ENCODE data around the gene TSPO2. TPM values are rescaled to one million over a fixed set of nuclear protein-coding genes. Genes with fewer than 3 reads are reported as not detected.

Gene TSPO2
- total and polyA plus RNA-seq, 2 of the 8 experiments (the other 6 are each of a cell fraction or from before 2014, with no cell fraction given): not detected

DNA sequence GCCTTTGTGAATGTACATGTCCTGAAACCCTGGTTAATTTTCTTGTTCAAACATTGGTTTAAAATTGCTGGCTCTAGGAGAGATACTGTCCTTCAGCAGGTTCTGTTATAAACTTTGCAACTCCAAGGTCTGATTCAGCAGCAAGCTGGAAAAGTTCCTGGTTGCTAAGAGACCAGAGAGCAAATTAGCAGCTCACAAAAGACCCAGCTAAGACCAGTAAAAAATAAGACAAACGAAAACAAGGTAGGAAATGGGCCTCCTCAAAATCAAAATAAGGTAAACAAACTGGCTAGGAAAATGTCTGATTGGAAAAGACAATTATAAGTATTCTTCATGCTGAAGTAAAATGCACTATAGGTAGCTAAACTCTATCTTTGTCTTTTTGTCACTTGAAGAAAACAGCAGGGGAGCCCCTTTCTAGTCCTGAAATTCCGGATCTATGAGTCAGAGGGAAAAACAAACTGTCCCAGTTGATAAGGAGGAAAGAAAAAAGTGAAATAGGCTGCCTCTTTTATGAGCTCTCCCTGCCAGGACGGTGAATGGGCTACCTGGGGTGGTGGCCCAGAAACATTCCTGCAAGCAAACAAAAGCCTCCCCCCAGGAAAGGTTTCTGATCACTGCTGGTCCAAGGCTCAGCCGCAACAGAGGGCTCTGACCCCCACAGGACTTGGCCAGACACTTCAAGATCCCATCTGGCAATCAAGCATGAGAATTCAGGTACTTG, 44.9 kb upstream of the TSPO2 start (continued):
- no peak for TF ChIP-seq TAF7 (optimal IDR thresholded peaks at IDR 0.05; ENCODE audit: borderline replicate concordance, low read depth, low read length)
- no peak for TF ChIP-seq RNF2 (IDR thresholded peaks at IDR 0.05; ENCODE audit: borderline replicate concordance, low read depth, low read length, missing control alignments, poor library complexity, severe bottlenecking)
- TF ChIP-seq CTBP2 (IDR thresholded peaks at IDR 0.05; ENCODE audit: borderline replicate concordance, insufficient read depth, insufficient read length, low read length): peak; percentile 95
- TF ChIP-seq JUN (IDR thresholded peaks at IDR 0.05; ENCODE audit: low read depth, low read length): peak; percentile 94
- TF ChIP-seq, protein P1, sequence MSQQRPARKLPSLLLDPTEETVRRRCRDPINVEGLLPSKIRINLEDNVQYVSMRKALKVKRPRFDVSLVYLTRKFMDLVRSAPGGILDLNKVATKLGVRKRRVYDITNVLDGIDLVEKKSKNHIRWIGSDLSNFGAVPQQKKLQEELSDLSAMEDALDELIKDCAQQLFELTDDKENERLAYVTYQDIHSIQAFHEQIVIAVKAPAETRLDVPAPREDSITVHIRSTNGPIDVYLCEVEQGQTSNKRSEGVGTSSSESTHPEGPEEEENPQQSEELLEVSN (IDR thresholded peaks at IDR 0.05): no peak
- TF ChIP-seq CREB1 (IDR thresholded peaks at IDR 0.05): no peak
- peak; percentile 56; the same call in 1 of the 2 replicates for TF ChIP-seq SP1 (IDR thresholded peaks at IDR 0.05; ENCODE audit: low read depth, low read length)
- TF ChIP-seq SP4 (IDR thresholded peaks at IDR 0.05; ENCODE audit: low read length): 0 out of 2 replicates have a peak, but pooled peaks have one; percentile 53
- no peak for TF ChIP-seq NRF1 (IDR thresholded peaks at IDR 0.05; ENCODE audit: low read depth, low read length)
- no peak for TF ChIP-seq FOSL1 (IDR thresholded peaks at IDR 0.05; ENCODE audit: insufficient read depth, low read depth, low read length)
- TF ChIP-seq HDAC2 (IDR thresholded peaks at IDR 0.05; ENCODE audit: borderline replicate concordance in 1 of 2, low read depth in 2 of 2, low read length in 2 of 2): peak; percentile 58 to 80; a peak in 1 of 4 replicates
- TF ChIP-seq EGR1 (IDR thresholded peaks at IDR 0.05; ENCODE audit: borderline replicate concordance, low read depth, low read length): no peak
- no peak for TF ChIP-seq BRCA1 (IDR thresholded peaks at IDR 0.05; ENCODE audit: low read depth, low read length)
- TF ChIP-seq, protein P2, sequence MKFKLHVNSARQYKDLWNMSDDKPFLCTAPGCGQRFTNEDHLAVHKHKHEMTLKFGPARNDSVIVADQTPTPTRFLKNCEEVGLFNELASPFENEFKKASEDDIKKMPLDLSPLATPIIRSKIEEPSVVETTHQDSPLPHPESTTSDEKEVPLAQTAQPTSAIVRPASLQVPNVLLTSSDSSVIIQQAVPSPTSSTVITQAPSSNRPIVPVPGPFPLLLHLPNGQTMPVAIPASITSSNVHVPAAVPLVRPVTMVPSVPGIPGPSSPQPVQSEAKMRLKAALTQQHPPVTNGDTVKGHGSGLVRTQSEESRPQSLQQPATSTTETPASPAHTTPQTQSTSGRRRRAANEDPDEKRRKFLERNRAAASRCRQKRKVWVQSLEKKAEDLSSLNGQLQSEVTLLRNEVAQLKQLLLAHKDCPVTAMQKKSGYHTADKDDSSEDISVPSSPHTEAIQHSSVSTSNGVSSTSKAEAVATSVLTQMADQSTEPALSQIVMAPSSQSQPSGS (IDR thresholded peaks at IDR 0.05; ENCODE audit: low read length): peak; percentile 61; the same call in 1 of the 2 replicates
- 0 out of 2 replicates have a peak, but pooled peaks have one; percentile 4 for TF ChIP-seq MAFK (IDR thresholded peaks at IDR 0.05; ENCODE audit: low read depth, low read length)
- TF ChIP-seq KDM1A (IDR thresholded peaks at IDR 0.05; ENCODE audit: borderline replicate concordance, low read length): peak; percentile 73; the same call in 1 of the 2 replicates
- no peak for TF ChIP-seq BACH1 (IDR thresholded peaks at IDR 0.05; ENCODE audit: low read length)
- 0 out of 2 replicates have a peak, but pooled peaks have one; percentile 23 for TF ChIP-seq CHD2 (IDR thresholded peaks at IDR 0.05; ENCODE audit: low read length)
- no peak for TF ChIP-seq SIX5 (IDR thresholded peaks at IDR 0.05; ENCODE audit: low read depth, low read length)
- no peak for TF ChIP-seq PHF8 (conservative IDR thresholded peaks at IDR 0.05; ENCODE audit: low read depth, low read length)
- TF ChIP-seq NANOG (IDR thresholded peaks at IDR 0.05; ENCODE audit: insufficient read depth, low read depth, low read length, poor library complexity, severe bottlenecking): no peak
- no peak for TF ChIP-seq CEBPB (IDR thresholded peaks at IDR 0.05; ENCODE audit: low read depth, low read length)

All from H1 (cell line).